PC-9 (cell line): ENCODE measurements around the gene SRBD1. TPM values are rescaled to one million over a fixed set of nuclear protein-coding genes. Genes with fewer than 3 reads are reported as not detected.

ENCODE experiments used
- BruUV-seq: library from RNA; stranded (reverse); fragments of 400-500 nt; replicated peaks from 2 replicates; lab custom pipeline; 2021; lab: Mats Ljungman, UMichigan
- CTCF ChIA-PET: fragments of 300-600 bp; sonication (Branson Sonifier 250); formaldehyde crosslinking; loops from one replicate; lab custom pipeline; 2022; ENCODE audit warnings: antibody characterized with exemption; lab: Charles Lee
- POLR2A ChIA-PET: fragments of 300-600 bp; sonication (Branson Sonifier 250); formaldehyde crosslinking; loops from one replicate; lab custom pipeline; 2022; ENCODE audit warnings: antibody characterized with exemption; ENCODE audit not compliant: unreplicated experiment; lab: Charles Lee
- DNase-seq, 2 experiments: peaks; one replicate each; pipeline versions ENCODE4 v3.0.0 to v3.0.0-alpha.2; 2015 to 2022; ENCODE audit warnings: mixed read lengths in 1 of 2
- H2AFZ ChIP-seq: fragments of 200-600 bp; sonication (generic); 2 replicates; pipeline ENCODE4 v1.8.1; 2017; ENCODE audit warnings: antibody characterized with exemption
- H3F3A ChIP-seq: fragments of 200-600 bp; sonication (generic); 2 replicates; pipeline ENCODE4 v1.8.1; 2017; ENCODE audit warnings: antibody characterized with exemption, mild to moderate bottlenecking, low read depth; ENCODE audit not compliant: insufficient read depth
- H3K27ac ChIP-seq: fragments of 200-600 bp; sonication (generic); 2 replicates; pipeline ENCODE4 v1.6.1; 2016; ENCODE audit warnings: mixed run types
- H3K27me3 ChIP-seq: fragments of 200-600 bp; sonication (generic); 2 replicates; pipeline ENCODE4 v1.6.1; 2016; ENCODE audit warnings: low read depth, mixed run types; ENCODE audit not compliant: insufficient read depth
- H3K36me3 ChIP-seq: fragments of 200-600 bp; sonication (generic); 2 replicates; pipeline ENCODE4 v1.6.1; 2016; ENCODE audit warnings: low read depth, mixed run types
- H3K4me1 ChIP-seq: fragments of 200-600 bp; sonication (generic); replicated peaks from 2 replicates; pipeline ENCODE4 v1.6.1; 2016; ENCODE audit warnings: mixed run types; ENCODE audit not compliant: insufficient read depth
- H3K4me2 ChIP-seq: fragments of 200-600 bp; sonication (generic); 2 replicates; pipeline ENCODE4 v1.6.1; 2017; ENCODE audit warnings: mixed run types
- H3K4me3 ChIP-seq: fragments of 200-600 bp; sonication (generic); 2 replicates; pipeline ENCODE4 v1.6.1; 2016; ENCODE audit warnings: mixed run types
- H3K79me2 ChIP-seq: fragments of 200-600 bp; sonication (generic); 2 replicates; pipeline ENCODE4 v1.6.1; 2017; ENCODE audit warnings: low read depth, mixed run types
- H3K9me2 ChIP-seq: fragments of 200-600 bp; sonication (generic); 2 replicates; pipeline ENCODE4 v1.8.1; 2017; ENCODE audit warnings: mild to moderate bottlenecking; ENCODE audit not compliant: insufficient read depth
- H3K9me3 ChIP-seq: fragments of 200-600 bp; sonication (generic); 2 replicates; pipeline ENCODE4 v1.8.1; 2016; ENCODE audit warnings: low read depth; ENCODE audit not compliant: insufficient read depth
- H4K20me1 ChIP-seq: fragments of 200-600 bp; sonication (generic); 2 replicates; pipeline ENCODE4 v1.8.1; 2017; ENCODE audit not compliant: insufficient read depth
- CTCF ChIP-seq: fragments of 200-600 bp; sonication (generic); conservative IDR thresholded peaks from 2 replicates; pipeline ENCODE4 v1.6.1; 2017; ENCODE audit warnings: mixed run types, antibody characterized with exemption, mild to moderate bottlenecking, moderate library complexity
- EZH2 ChIP-seq: fragments of 200-600 bp; sonication (generic); IDR thresholded peaks from 2 replicates; pipeline ENCODE4 v1.8.0; 2017; ENCODE audit warnings: antibody characterized with exemption, low read depth
- intact Hi-C: fragments of 100-400 bp; cut with micrococcal nuclease; formaldehyde crosslinking; loops from one replicate; pipeline ENCODE4 v1.10.0; 2022; ENCODE audit not compliant: unreplicated experiment
- total RNA-seq: library from RNA; stranded (reverse); gene quantifications from 2 replicates; pipeline ENCODE4 v1.2.3, GENCODE V29; 2021

The SRBD1 gene
- total RNA-seq, 1 experiment from 2014 or later: 17.8 TPM

- Histone ChIP-seq H3K36me3 (no peaks in the 10 kb centered on the region), H3K79me2 (no peaks in the 10 kb centered on the region), H3K27me3 (no peaks in the 10 kb centered on the region), H3K4me3 (no peak overlapping the region), H3K4me1 (no peaks in the 10 kb centered on the region), H4K20me1 (no peaks in the 10 kb centered on the region), H3K9me2 (0 out of 2 replicates have a peak, but pooled peaks cover 4% of the 10 kb centered on the region), H2AFZ (no peak overlapping the region), H3K9me3 (no peaks in the 10 kb centered on the region), H3K27ac (no peak overlapping the region), H3K4me2 (no peak overlapping the region), H3F3A (no peaks in the 10 kb centered on the region)
- no peak for DNase-seq
- ChIA-PET CTCF (no interaction called here), POLR2A (interaction anchor here (0.7 kb wide), 1 partner anchor 530 kb away, joined by 3 read pairs; no protein-coding TSS in a partner anchor)
- BruUV-seq: no TSS peak
- intact Hi-C loops: no loop called here
- TF ChIP-seq CTCF (no peak), EZH2 (no peak)
These were observed 104.3 kb downstream of the SRBD1 start for GRCh38 chr2:45506756-45507155.

DNA sequence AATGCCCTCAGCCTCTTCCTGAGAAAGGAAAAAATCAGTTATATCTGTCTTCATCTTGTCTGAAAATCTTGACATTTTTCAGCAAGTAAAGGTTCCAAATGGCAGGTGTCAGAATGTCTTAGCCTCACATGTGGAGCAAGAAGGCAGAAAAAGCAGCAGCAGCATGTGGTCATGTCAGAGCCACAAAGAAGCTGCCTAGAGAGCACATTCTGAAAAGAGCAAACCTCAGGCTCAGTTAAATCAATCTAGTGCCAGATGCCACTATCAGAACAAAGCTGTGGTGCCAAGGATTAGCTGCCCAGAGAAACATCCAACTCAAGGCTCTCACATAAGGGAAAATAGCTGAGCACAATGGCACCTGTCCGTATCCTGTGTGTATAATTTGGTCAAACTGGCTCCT lies 105.9 kb downstream of the SRBD1 start:
- intact Hi-C loops: no loop called here
- H4K20me1 ChIP-seq: no peaks in the 10 kb centered on the region
- H3K4me2 ChIP-seq: no peak overlapping the region
- H3K4me3 ChIP-seq: no peak overlapping the region
- H2AFZ ChIP-seq: no peak overlapping the region
- no peak overlapping the region for H3K27ac ChIP-seq
- TF ChIP-seq CTCF: no peak
- no peak for TF ChIP-seq EZH2
- 0 out of 2 replicates have a peak, but pooled peaks cover 4% of the 10 kb centered on the region for H3K9me2 ChIP-seq
- no peak for DNase-seq
- ChIA-PET POLR2A (no interaction called here), CTCF (no interaction called here)
- BruUV-seq: no TSS peak
- no peaks in the 10 kb centered on the region for H3K79me2 ChIP-seq
- H3F3A ChIP-seq: no peaks in the 10 kb centered on the region
- no peaks in the 10 kb centered on the region; the same call in 1 of the 2 replicates for H3K9me3 ChIP-seq
- no peaks in the 10 kb centered on the region for H3K27me3 ChIP-seq
- H3K36me3 ChIP-seq: no peaks in the 10 kb centered on the region
- no peaks in the 10 kb centered on the region for H3K4me1 ChIP-seq

- intact Hi-C loops: no loop called here
- Histone ChIP-seq H3K4me2 (no peak overlapping the region), H3K36me3 (no peaks in the 10 kb centered on the region), H2AFZ (no peak overlapping the region), H3K4me1 (no peaks in the 10 kb centered on the region), H3K9me2 (no peaks in the 10 kb centered on the region; the same call in 1 of the 2 replicates), H3F3A (peaks cover 17% of the 10 kb centered on the region; the same call in 1 of the 2 replicates), H3K4me3 (no peak overlapping the region), H4K20me1 (no peaks in the 10 kb centered on the region), H3K79me2 (no peaks in the 10 kb centered on the region), H3K27ac (no peak overlapping the region), H3K27me3 (no peaks in the 10 kb centered on the region), H3K9me3 (no peaks in the 10 kb centered on the region; the same call in 1 of the 2 replicates)
- TF ChIP-seq EZH2 (no peak), CTCF (no peak)
- POLR2A ChIA-PET: interaction anchor here (0.7 kb wide), 1 partner anchor 1067 kb away, joined by 3 read pairs; no protein-coding TSS in a partner anchor
- CTCF ChIA-PET: no interaction called here
- no peak for DNase-seq
- BruUV-seq: no TSS peak
These were observed 112.2 kb downstream of the SRBD1 start for GRCh38 chr2:45498661-45499550.
